K562 (cell line): Measurements from ENCODE around the gene ZNF439. TPM values are rescaled to one million over a fixed set of nuclear protein-coding genes. Genes with fewer than 3 reads are reported as not detected.
A peak's percentile ranks its signal among the peaks of the same experiment; 100 is the strongest.
"Not testable (repeated sequence)": the region's sequence is repeated elsewhere in the genome, so short reads cannot be mapped to it uniquely, and the experiment has no call there.

ENCODE experiments used
- ATAC-seq: fragments of 200-7000 bp; cut with Tn5 transposase; 3 replicates; pipeline ENCODE4 v1.9.1; 2020; ENCODE audit warnings: moderate library complexity
- BruUV-seq: library from RNA; stranded (reverse); fragments of 400-500 nt; replicated peaks from 2 replicates; lab custom pipeline; 2021; lab: Mats Ljungman, UMichigan
- CTCF ChIA-PET: fragments of 300-600 bp; formaldehyde crosslinking; extraction: SDS; loops from one replicate; lab custom pipeline; 2021; ENCODE audit warnings: low intra/inter-chr PET ratio; lab: Yijun Ruan, JAX
- POLR2A ChIA-PET: fragments of 300-600, 350-650 bp; sonication (Branson Sonifier 250); formaldehyde crosslinking; extraction: SDS; loops from one replicate; lab custom pipeline; 2021; ENCODE audit warnings: antibody characterized with exemption, inconsistent platforms; lab: Yijun Ruan, JAX
- DNase-seq, 4 experiments: peaks; one replicate each; pipeline versions ENCODE4 v3.0.0 to v3.0.0-alpha.2; 2011 to 2018; ENCODE audit warnings: low spot score in 3 of 4, mixed read lengths in 3 of 4; ENCODE audit errors: extremely low read depth in 1 of 4
- FAIRE-seq: peaks from 2 replicates; lab custom pipeline; 2011; peaks lifted over from hg19 to GRCh38; lab: Jason Lieb, UNC
- H2AFZ ChIP-seq: 2 replicates; pipeline ENCODE4 v1.6.0; 2011; ENCODE audit warnings: low read depth, low read length, control low read depth, inconsistent platforms
- H3K27ac ChIP-seq: fragments of 200-600 bp; 3 replicates; pipeline ENCODE4 v1.8.0; 2011; ENCODE audit warnings: low read depth, mild to moderate bottlenecking, control low read depth, inconsistent platforms, low read length, moderate library complexity, mixed read lengths; ENCODE audit errors: extremely low read depth
- H3K27me3 ChIP-seq, 2 experiments: fragments of 300-600 bp in 1 of 2; 2 replicates in 1 of 2; 3 replicates in 1 of 2; pipeline versions ENCODE4 v1.6.0 to v1.8.0; 2011; ENCODE audit warnings: inconsistent platforms in 2 of 2, low read length in 2 of 2, mild to moderate bottlenecking in 1 of 2, mixed read lengths in 1 of 2, moderate library complexity in 1 of 2; ENCODE audit not compliant: control insufficient read depth in 2 of 2, insufficient read depth in 2 of 2
- H3K36me3 ChIP-seq: fragments of 300-600 bp; 3 replicates; pipeline ENCODE4 v1.8.0; 2011; ENCODE audit warnings: mild to moderate bottlenecking, low read length, inconsistent platforms; ENCODE audit not compliant: control insufficient read depth, insufficient read depth
- H3K4me1 ChIP-seq, 2 experiments: fragments of 200-600 bp in 1 of 2; replicated peaks in 1 of 2; 2 replicates in 1 of 2; 3 replicates in 1 of 2; pipeline versions ENCODE4 v1.5.1 to v1.8.0; 2011; ENCODE audit warnings: inconsistent platforms in 2 of 2, low read length in 2 of 2, mild to moderate bottlenecking in 1 of 2, mixed read lengths in 1 of 2, moderate library complexity in 1 of 2; ENCODE audit not compliant: control insufficient read depth in 2 of 2, insufficient read depth in 2 of 2
- H3K4me2 ChIP-seq: 2 replicates; pipeline ENCODE4 v1.6.1; 2011; ENCODE audit warnings: low read length, control low read depth, inconsistent platforms, mixed read lengths; ENCODE audit not compliant: insufficient read depth
- H3K4me3 ChIP-seq: fragments of 200-600 bp; sonication (generic), shearing (Covaris generic); 2 replicates; pipeline ENCODE4 v1.5.1; 2016; ENCODE audit warnings: control low read depth, inconsistent platforms
- H3K79me2 ChIP-seq: fragments of 200-600 bp; 3 replicates; pipeline ENCODE4 v1.8.0; 2011; ENCODE audit warnings: low read length, inconsistent platforms; ENCODE audit not compliant: control insufficient read depth, insufficient read depth
- H3K9ac ChIP-seq, 2 experiments: 2 replicates each; pipeline versions ENCODE4 v1.6.0 to v1.6.1; 2011; ENCODE audit warnings: low read depth in 2 of 2, low read length in 2 of 2, control low read depth in 1 of 2, inconsistent platforms in 1 of 2, mild to moderate bottlenecking in 1 of 2, mixed read lengths in 1 of 2; ENCODE audit not compliant: insufficient read depth in 1 of 2
- H3K9me1 ChIP-seq: one replicate; pipeline ENCODE4 v1.6.0; 2011; ENCODE audit warnings: inconsistent platforms, mild to moderate bottlenecking, low read length, moderate library complexity; ENCODE audit not compliant: control insufficient read depth, insufficient read depth
- H3K9me3 ChIP-seq: replicated peaks from 2 replicates; pipeline ENCODE4 v1.5.1; 2011; ENCODE audit warnings: low read depth, low read length, inconsistent platforms; ENCODE audit not compliant: control insufficient read depth, insufficient read depth
- H4K20me1 ChIP-seq: replicated peaks from 2 replicates; pipeline ENCODE4 v1.6.1; 2011; ENCODE audit warnings: low read length, inconsistent platforms, mixed read lengths; ENCODE audit not compliant: control insufficient read depth, insufficient read depth
- CSDE1 ChIP-seq, 2 experiments: fragments of 450-650 bp; IDR thresholded peaks; 2 replicates each; pipeline ENCODE4 v1.6.1; 2016; ENCODE audit warnings: mild to moderate bottlenecking in 1 of 2
- KDM4B ChIP-seq, 2 experiments: fragments of 450-650 bp in 1 of 2; sonication (generic) in 1 of 2; IDR thresholded peaks; 2 replicates each; pipeline ENCODE4 v1.6.1; 2016 to 2017; ENCODE audit warnings: borderline replicate concordance in 2 of 2, antibody characterized with exemption in 1 of 2, low read depth in 1 of 2, mild to moderate bottlenecking in 1 of 2
- RBM25 ChIP-seq: fragments of 200-400 bp; formaldehyde crosslinking; IDR thresholded peaks from 2 replicates; pipeline ENCODE4 v1.6.1; 2018; ENCODE audit warnings: low read length, low read depth, moderate library complexity; ENCODE audit not compliant: severe bottlenecking
- SIX5 ChIP-seq, 2 experiments: IDR thresholded peaks; 2 replicates each; pipeline ENCODE4 v1.6.1; 2011; ENCODE audit warnings: low read length in 2 of 2, borderline replicate concordance in 1 of 2, low read depth in 1 of 2, mild to moderate bottlenecking in 1 of 2, moderate library complexity in 1 of 2; ENCODE audit not compliant: insufficient read depth in 1 of 2
- SNAPC5 ChIP-seq: fragments of 250-450 bp; sonication (Bioruptor Pico); IDR thresholded peaks from 2 replicates; pipeline ENCODE4 v1.8.0; 2021; ENCODE audit warnings: moderate library complexity, mild to moderate bottlenecking, inconsistent platforms
- TRIM24 ChIP-seq, 2 experiments: fragments of 450-650 bp; IDR thresholded peaks; 2 replicates each; pipeline ENCODE4 v1.6.1; 2016
- ZBTB2 ChIP-seq: fragments of 450-650 bp; IDR thresholded peaks from 2 replicates; pipeline ENCODE4 v1.6.1; 2016; ENCODE audit warnings: antibody characterized with exemption
- ZFP91 ChIP-seq: sonication (generic); formaldehyde crosslinking; IDR thresholded peaks from 2 replicates; pipeline ENCODE4 v1.8.0; 2022; ENCODE audit warnings: mild to moderate bottlenecking, missing genetic modification reagents
- ZNF408 ChIP-seq: fragments of 250-450 bp; sonication (Bioruptor Pico); IDR thresholded peaks from 2 replicates; pipeline ENCODE4 v1.4.0; 2020; ENCODE audit warnings: low read depth, mild to moderate bottlenecking, moderate library complexity
- ZNF740 ChIP-seq, 3 experiments: fragments of 200-800 bp in 1 of 3; sonication (Bioruptor generic) in 1 of 3; sonication (generic) in 1 of 3; formaldehyde crosslinking in 1 of 3; IDR thresholded peaks; 2 replicates each; pipeline versions ENCODE4 v1.6.1 to v1.8.0; 2016 to 2022; ENCODE audit warnings: mild to moderate bottlenecking in 2 of 3, missing compliant biosample characterization in 2 of 3, missing genetic modification characterization in 2 of 3, missing genetic modification reagents in 1 of 3
- ZNF75A ChIP-seq: fragments of 450-650 bp; formaldehyde crosslinking; IDR thresholded peaks from 2 replicates; pipeline ENCODE4 v1.4.0; 2020; ENCODE audit warnings: mild to moderate bottlenecking
- WGBS: fragments of 100-300 bp; shearing (Covaris generic); methylation state at CpG from one replicate; pipeline ENCODE4 v1.1.6; 2016; ENCODE audit warnings: low coverage, mixed read lengths; ENCODE audit not compliant: insufficient coverage; ENCODE audit errors: missing lambda C conversion rate; 5-methylcytosine and 5-hydroxymethylcytosine counted together
- in situ Hi-C: fragments of 300-500 bp; cut with MboI; formaldehyde crosslinking; loops from 4 replicates; pipeline ENCODE4 v1.15.0; 2018; ENCODE audit warnings: inconsistent platforms, mixed read lengths
- intact Hi-C: fragments of 100-400 bp; cut with micrococcal nuclease; formaldehyde crosslinking; loops from 2 replicates; pipeline ENCODE4 v1.14.2; 2022
- polyA plus RNA-seq, 8 experiments: library from polyadenylated mRNA; depleted of rRNA in 4 of 8; stranded (reverse) in 5 of 8; unstranded in 3 of 8; fragments of >200 nt; fragmentation: Nextera tagmentation in 2 of 8; fragmentation: Illumina TruSeq in 1 of 8; extraction: Ambion mirVana in 2 of 8; extraction: Trizol in 1 of 8; gene quantifications; 2 replicates each; pipeline versions ENCODE4 v1.2.1 to v1.2.3, GENCODE V29; 2011 to 2014; ENCODE audit warnings: inconsistent platforms in 1 of 8, missing spikeins in 1 of 8
- total RNA-seq, 7 experiments: library from RNA; depleted of rRNA in 6 of 7; stranded (reverse); fragments of >200 nt in 6 of 7; fragmentation: Illumina TruSeq in 2 of 7; extraction: Trizol in 2 of 7; gene quantifications; 2 replicates each; pipeline versions ENCODE4 v1.2.1 to v1.2.3, GENCODE V29; 2011 to 2021; ENCODE audit warnings: low replicate concordance in 1 of 7

ZNF439 gene
- total and polyA plus RNA-seq, 9 of the 15 experiments (the other 6 are each of a cell fraction or from before 2014, with no cell fraction given): 0.04 to 0.18 (median 0.10) TPM; not detected in 3

- BruUV-seq, in situ Hi-C loops, CTCF ChIA-PET, H2AFZ ChIP-seq, H4K20me1 ChIP-seq, H3K4me1 ChIP-seq, H3K36me3 ChIP-seq, POLR2A ChIA-PET, H3K9me1 ChIP-seq, intact Hi-C loops, H3K27me3 ChIP-seq, H3K9me3 ChIP-seq, ATAC-seq, H3K27ac ChIP-seq, H3K4me3 ChIP-seq, FAIRE-seq, DNase-seq, H3K4me2 ChIP-seq, H3K79me2 ChIP-seq, H3K9ac ChIP-seq: not testable (repeated sequence)
- WGBS: 4% methylated on average over 4 of the region's 4 CpGs
These were observed 19.2 kb downstream of the ZNF439 start for GRCh38 chr19:11867766-11868165.

GRCh38 chr19:11868188-11868587 lies 19.7 kb downstream of the ZNF439 start:
- H3K4me2 ChIP-seq: no peak overlapping the region
- H3K9me1 ChIP-seq: no peaks in the 10 kb centered on the region
- H3K9me3 ChIP-seq: peaks cover 8% of the 10 kb centered on the region
- H3K4me3 ChIP-seq: no peak overlapping the region
- WGBS: under 1% methylated on average over 8 of the region's 8 CpGs
- no peak overlapping the region for H3K9ac ChIP-seq
- no peak for DNase-seq
- FAIRE-seq: no peak
- H2AFZ ChIP-seq: no peak overlapping the region
- H3K79me2 ChIP-seq: no peaks in the 10 kb centered on the region
- H3K4me1 ChIP-seq: no peaks in the 10 kb centered on the region
- H4K20me1 ChIP-seq: no peaks in the 10 kb centered on the region
- no peak overlapping the region for H3K27ac ChIP-seq
- ChIA-PET POLR2A (no interaction called here), CTCF (no interaction called here)
- in situ Hi-C loops (no loop called here), intact Hi-C loops (no loop called here)
- H3K36me3 ChIP-seq: no peaks in the 10 kb centered on the region
- BruUV-seq: no TSS peak
- no peak for ATAC-seq
- peaks cover 2 to 9% of the 10 kb centered on the region in 2 experiments; a peak in 3 of 5 replicates for H3K27me3 ChIP-seq
- TF ChIP-seq ZFP91 (CRISPR knock-in tag) (no peak), RBM25 (peak; percentile 22), ZNF75A (peak; percentile 93), TRIM24 (IDR thresholded peaks at IDR 0.05) (0 out of 4 replicates have a peak, but pooled peaks of 1 of the 2 experiments have one; percentile 11), CSDE1 (IDR thresholded peaks at IDR 0.05) (no peak), ZNF740 (CRISPR knock-in tag; IDR thresholded peaks at IDR 0.05) (no peak), ZNF740 (tag; IDR thresholded peaks at IDR 0.05) (no peak), SNAPC5 (CRISPR knock-in tag) (no peak), KDM4B (IDR thresholded peaks at IDR 0.05; ENCODE audit: borderline replicate concordance in 2 of 2, low read depth in 1 of 2) (no peak), SIX5 (IDR thresholded peaks at IDR 0.05; ENCODE audit: borderline replicate concordance in 1 of 2, insufficient read depth in 1 of 2, low read depth in 1 of 2, low read length in 2 of 2) (no peak), ZNF408 (CRISPR knock-in tag) (no peak), ZBTB2 (no peak)
